ENCODE data around the gene TRIM28.

The TRIM28 gene

GRCh38 chr19:58547323-58548312 is 3.8 kb downstream of the TRIM28 start:
- no peak for DNase-seq (ENCODE audit: low spot score)
- Histone ChIP-seq H2AK5ac (ENCODE audit: low read depth, low read length) (no peak overlapping the region), H3K4me1 (ENCODE audit: control insufficient read depth in 2 of 2, insufficient read depth in 1 of 2, low read depth in 1 of 2, low read length in 2 of 2) (peaks cover 15 to 16% of the 10 kb centered on the region in 2 donors), H2BK12ac (ENCODE audit: low read length) (no peak overlapping the region), H3K36me3 (replicated peaks in 1 of 2; ENCODE audit: control insufficient read depth in 2 of 2, insufficient read depth in 2 of 2, low read length in 2 of 2) (peaks cover 69 to 77% of the 10 kb centered on the region in 2 donors), H3K27ac (replicated peaks; ENCODE audit: low read length) (no peak overlapping the region), H3K9me3 (replicated peaks in 1 of 2; ENCODE audit: control insufficient read depth in 2 of 2, insufficient read depth in 1 of 2, low read depth in 1 of 2, low read length in 2 of 2) (peaks cover 0 to 2% of the 10 kb centered on the region in 2 donors), H2BK15ac (ENCODE audit: low read length) (no peak overlapping the region), H3K79me1 (ENCODE audit: low read depth, low read length) (peaks cover 26% of the 10 kb centered on the region), H3K9ac (ENCODE audit: low read depth, low read length, poor library complexity) (peak overlapping the region; percentile 39), H3K27me3 (ENCODE audit: control insufficient read depth in 3 of 3, insufficient read depth in 3 of 3, low read depth in 1 of 3, low read length in 3 of 3) (peaks cover 0 to 2% (median 0%) of the 10 kb centered on the region in 3 experiments), H2AFZ (ENCODE audit: low read length) (no peak overlapping the region), H3K4me3 (ENCODE audit: low read length in 2 of 2) (no peak overlapping the region), H2BK120ac (ENCODE audit: low read depth, low read length) (no peak overlapping the region), H3K18ac (ENCODE audit: low read length) (no peak overlapping the region), H3K14ac (ENCODE audit: low read length) (no peak overlapping the region), H2BK5ac (ENCODE audit: low read length) (no peak overlapping the region), H4K91ac (ENCODE audit: low read depth, low read length, poor library complexity) (no peak overlapping the region), H4K8ac (ENCODE audit: low read depth, low read length) (no peak overlapping the region), H3K23ac (ENCODE audit: low read depth, low read length, poor library complexity) (no peak overlapping the region), H3K4ac (ENCODE audit: low read length) (no peak overlapping the region), H3K4me2 (ENCODE audit: insufficient read depth, low read length, poor library complexity, severe bottlenecking) (peak overlapping the region; percentile 12)
- no CpG with 5 or more reads among the region's 18 CpGs for WGBS, 2 donors (ENCODE audit: extremely low coverage in 2 of 2, insufficient read length in 2 of 2, insufficient replicate concordance in 1 of 2)

- Histone ChIP-seq H3K36me3 (replicated peaks in 1 of 2; ENCODE audit: control insufficient read depth in 2 of 2, insufficient read depth in 2 of 2, low read length in 2 of 2) (peaks cover 72 to 86% of the 10 kb centered on the region in 2 donors), H3K18ac (ENCODE audit: low read length) (no peak overlapping the region), H2AK5ac (ENCODE audit: low read depth, low read length) (no peak overlapping the region), H3K9ac (ENCODE audit: low read depth, low read length, poor library complexity) (no peak overlapping the region), H2BK12ac (ENCODE audit: low read length) (no peak overlapping the region), H3K79me1 (ENCODE audit: low read depth, low read length) (peaks cover 26% of the 10 kb centered on the region), H4K8ac (ENCODE audit: low read depth, low read length) (no peak overlapping the region), H2AFZ (ENCODE audit: low read length) (no peak overlapping the region), H3K23ac (ENCODE audit: low read depth, low read length, poor library complexity) (peak overlapping the region; percentile 77), H3K4me2 (ENCODE audit: insufficient read depth, low read length, poor library complexity, severe bottlenecking) (no peak overlapping the region), H4K91ac (ENCODE audit: low read depth, low read length, poor library complexity) (no peak overlapping the region), H2BK15ac (ENCODE audit: low read length) (no peak overlapping the region), H3K4me3 (ENCODE audit: low read length in 2 of 2) (peak overlapping the region in 1 of 2 donors; percentile 20), H2BK120ac (ENCODE audit: low read depth, low read length) (no peak overlapping the region), H3K14ac (ENCODE audit: low read length) (no peak overlapping the region), H3K9me3 (replicated peaks in 1 of 2; ENCODE audit: control insufficient read depth in 2 of 2, insufficient read depth in 1 of 2, low read depth in 1 of 2, low read length in 2 of 2) (peaks cover 0 to 2% of the 10 kb centered on the region in 2 donors), H3K4ac (ENCODE audit: low read length) (no peak overlapping the region), H3K27me3 (ENCODE audit: control insufficient read depth in 3 of 3, insufficient read depth in 3 of 3, low read depth in 1 of 3, low read length in 3 of 3) (no peaks in the 10 kb centered on the region), H3K27ac (replicated peaks; ENCODE audit: low read length) (no peak overlapping the region), H2BK5ac (ENCODE audit: low read length) (no peak overlapping the region), H3K4me1 (ENCODE audit: control insufficient read depth in 2 of 2, insufficient read depth in 1 of 2, low read depth in 1 of 2, low read length in 2 of 2) (peaks cover 15 to 23% of the 10 kb centered on the region in 2 donors)
- DNase-seq (ENCODE audit: low spot score), result no peak
- no CpG with 5 or more reads among the region's 20 CpGs for WGBS, 2 donors (ENCODE audit: extremely low coverage in 2 of 2, insufficient read length in 2 of 2, insufficient replicate concordance in 1 of 2)
These were observed 5.2 kb downstream of the TRIM28 start for GRCh38 chr19:58548859-58549663.

- Histone ChIP-seq H3K4me3 (ENCODE audit: low read length in 2 of 2) (no peak overlapping the region), H2AK5ac (ENCODE audit: low read depth, low read length) (no peak overlapping the region), H3K27ac (replicated peaks; ENCODE audit: low read length) (no peak overlapping the region), H4K8ac (ENCODE audit: low read depth, low read length) (no peak overlapping the region), H3K4me2 (ENCODE audit: insufficient read depth, low read length, poor library complexity, severe bottlenecking) (no peak overlapping the region), H3K4ac (ENCODE audit: low read length) (no peak overlapping the region), H2BK120ac (ENCODE audit: low read depth, low read length) (no peak overlapping the region), H3K18ac (ENCODE audit: low read length) (no peak overlapping the region), H2BK15ac (ENCODE audit: low read length) (no peak overlapping the region), H3K79me1 (ENCODE audit: low read depth, low read length) (peaks cover 24% of the 10 kb centered on the region), H3K23ac (ENCODE audit: low read depth, low read length, poor library complexity) (no peak overlapping the region), H3K36me3 (replicated peaks in 1 of 2; ENCODE audit: control insufficient read depth in 2 of 2, insufficient read depth in 2 of 2, low read length in 2 of 2) (peaks cover 72 to 86% of the 10 kb centered on the region in 2 donors), H2AFZ (ENCODE audit: low read length) (no peak overlapping the region), H3K9ac (ENCODE audit: low read depth, low read length, poor library complexity) (no peak overlapping the region), H2BK5ac (ENCODE audit: low read length) (no peak overlapping the region), H3K4me1 (ENCODE audit: control insufficient read depth in 2 of 2, insufficient read depth in 1 of 2, low read depth in 1 of 2, low read length in 2 of 2) (peaks cover 15 to 22% of the 10 kb centered on the region in 2 donors), H2BK12ac (ENCODE audit: low read length) (no peak overlapping the region), H4K91ac (ENCODE audit: low read depth, low read length, poor library complexity) (no peak overlapping the region), H3K9me3 (replicated peaks in 1 of 2; ENCODE audit: control insufficient read depth in 2 of 2, insufficient read depth in 1 of 2, low read depth in 1 of 2, low read length in 2 of 2) (peaks cover 0 to 2% of the 10 kb centered on the region in 2 donors), H3K14ac (ENCODE audit: low read length) (no peak overlapping the region), H3K27me3 (ENCODE audit: control insufficient read depth in 3 of 3, insufficient read depth in 3 of 3, low read depth in 1 of 3, low read length in 3 of 3) (no peaks in the 10 kb centered on the region)
- no CpG with 5 or more reads among the region's 11 CpGs for WGBS, 2 donors (ENCODE audit: extremely low coverage in 2 of 2, insufficient read length in 2 of 2, insufficient replicate concordance in 1 of 2)
- DNase-seq (ENCODE audit: low spot score), result no peak
These were observed 5.9 kb downstream of the TRIM28 start for GRCh38 chr19:58549664-58550361.
